WTC11 (cell line): ENCODE measurements around the gene IL1B. TPM values are rescaled to one million over a fixed set of nuclear protein-coding genes. Genes with fewer than 3 reads are reported as not detected.

Experiments
- ATAC-seq: fragments of 200-7000 bp; cut with Tn5 transposase; 2 replicates; pipeline ENCODE4 v1.10.0; 2021; ENCODE audit warnings: mild to moderate bottlenecking, moderate library complexity
- Bru-seq: library from RNA; stranded (reverse); fragments of 400-500 nt; gene quantifications from one replicate; lab custom pipeline; 2021; lab: Mats Ljungman, UMichigan
- CTCF ChIA-PET: fragments of 300-600 bp; sonication (Branson Sonifier 250); formaldehyde crosslinking; loops from one replicate; lab custom pipeline; 2021; ENCODE audit warnings: antibody characterized with exemption; lab: Charles Lee
- POLR2A ChIA-PET: fragments of 350-600 bp; sonication (Branson Sonifier 250); formaldehyde crosslinking; loops from one replicate; lab custom pipeline; 2021; ENCODE audit warnings: antibody characterized with exemption; lab: Charles Lee
- DNase-seq: peaks from one replicate; pipeline ENCODE4 v3.0.0; 2021; ENCODE audit warnings: low spot score
- H3K27ac Mint-ChIP-seq: 2 replicates; pipeline ENCODE4 v1.8.0; 2021; ENCODE audit warnings: mixed read lengths
- H3K27me3 Mint-ChIP-seq: 2 replicates; pipeline ENCODE4 v1.8.0; 2021; ENCODE audit warnings: low read depth, mild to moderate bottlenecking, moderate library complexity, mixed read lengths
- H3K36me3 Mint-ChIP-seq: 2 replicates; pipeline ENCODE4 v1.8.0; 2021; ENCODE audit warnings: mixed read lengths
- H3K4me1 Mint-ChIP-seq: 2 replicates; pipeline ENCODE4 v1.8.0; 2022; ENCODE audit warnings: mixed read lengths
- H3K4me3 Mint-ChIP-seq: 2 replicates; pipeline ENCODE4 v1.8.0; 2021; ENCODE audit warnings: mild to moderate bottlenecking, moderate library complexity, mixed read lengths
- H3K9me3 Mint-ChIP-seq: 2 replicates; pipeline ENCODE4 v1.8.0; 2021; ENCODE audit warnings: mixed read lengths
- AFF4 ChIP-seq: sonication (generic); formaldehyde crosslinking; IDR thresholded peaks from 2 replicates; pipeline ENCODE4 v1.8.1; 2023; ENCODE audit warnings: mild to moderate bottlenecking, missing genetic modification reagents, borderline replicate concordance
- CBFB ChIP-seq: sonication (generic); formaldehyde crosslinking; IDR thresholded peaks from 2 replicates; pipeline ENCODE4 v1.8.1; 2022; ENCODE audit warnings: mild to moderate bottlenecking, low read depth, missing genetic modification reagents
- CTCF ChIP-seq: fragments of 200-600 bp; IDR thresholded peaks from 2 replicates; pipeline ENCODE4 v1.8.0; 2022; ENCODE audit warnings: antibody characterized with exemption
- E2F5 ChIP-seq: sonication (generic); formaldehyde crosslinking; IDR thresholded peaks from 2 replicates; pipeline ENCODE4 v1.8.1; 2022; ENCODE audit warnings: mild to moderate bottlenecking, moderate library complexity, missing genetic modification reagents
- ERG ChIP-seq: fragments of 250-450 bp; sonication (Bioruptor Pico); IDR thresholded peaks from 2 replicates; pipeline ENCODE4 v1.8.0; 2021; ENCODE audit warnings: mild to moderate bottlenecking
- NFATC4 ChIP-seq: fragments of 250-450 bp; sonication (Bioruptor Pico); IDR thresholded peaks from 2 replicates; pipeline ENCODE4 v1.9.0; 2021; ENCODE audit warnings: mild to moderate bottlenecking
- NR1H2 ChIP-seq: sonication (generic); formaldehyde crosslinking; IDR thresholded peaks from 2 replicates; pipeline ENCODE4 v1.9.0; 2021; ENCODE audit warnings: mild to moderate bottlenecking, moderate library complexity, missing genetic modification reagents
- NR2C2 ChIP-seq: sonication (generic); formaldehyde crosslinking; IDR thresholded peaks from 2 replicates; pipeline ENCODE4 v1.8.0; 2022; ENCODE audit warnings: mild to moderate bottlenecking, missing genetic modification reagents
- PRDM15 ChIP-seq: sonication (generic); formaldehyde crosslinking; IDR thresholded peaks from 2 replicates; pipeline ENCODE4 v1.8.0; 2022; ENCODE audit warnings: missing genetic modification reagents
- RELA ChIP-seq: sonication (generic); formaldehyde crosslinking; IDR thresholded peaks from 2 replicates; pipeline ENCODE4 v1.8.1; 2022; ENCODE audit warnings: missing genetic modification reagents, mild to moderate bottlenecking, borderline replicate concordance
- SMAD4 ChIP-seq: sonication (generic); formaldehyde crosslinking; IDR thresholded peaks from 2 replicates; pipeline ENCODE4 v1.8.0; 2022; ENCODE audit warnings: mild to moderate bottlenecking, missing genetic modification reagents
- TP53 ChIP-seq: sonication (generic); formaldehyde crosslinking; IDR thresholded peaks from 2 replicates; pipeline ENCODE4 v1.8.1; 2023; ENCODE audit warnings: mild to moderate bottlenecking, missing genetic modification reagents
- ZMAT4 ChIP-seq: fragments of 250-450 bp; sonication (Bioruptor Pico); IDR thresholded peaks from 2 replicates; pipeline ENCODE4 v1.9.0; 2021; ENCODE audit warnings: mild to moderate bottlenecking
- ZNF232 ChIP-seq: sonication (generic); formaldehyde crosslinking; IDR thresholded peaks from 2 replicates; pipeline ENCODE4 v1.8.0; 2022; ENCODE audit warnings: mild to moderate bottlenecking, missing genetic modification reagents
- ZNF281 ChIP-seq: sonication (generic); formaldehyde crosslinking; IDR thresholded peaks from 2 replicates; pipeline ENCODE4 v1.8.0; 2023; ENCODE audit warnings: mild to moderate bottlenecking, missing genetic modification reagents
- ZNF317 ChIP-seq: sonication (generic); formaldehyde crosslinking; IDR thresholded peaks from 2 replicates; pipeline ENCODE4 v1.8.1; 2023; ENCODE audit warnings: low read depth, mild to moderate bottlenecking, moderate library complexity, missing genetic modification reagents, borderline replicate concordance
- ZNF532 ChIP-seq: fragments of 250-450 bp; sonication (Bioruptor Pico); IDR thresholded peaks from 2 replicates; pipeline ENCODE4 v1.9.0; 2021; ENCODE audit warnings: mild to moderate bottlenecking, borderline replicate concordance
- long read RNA-seq, 3 experiments: library from RNA in 1 of 3; library from capped mRNA in 1 of 3; library from polyadenylated mRNA in 1 of 3; unstranded in 2 of 3; stranded (forward) in 1 of 3; transcript quantifications; one replicate each; pipeline ENCODE4 v2.0.0, GENCODE V29; 2021
- total RNA-seq: library from RNA; stranded (reverse); gene quantifications from 3 replicates; pipeline ENCODE4 v1.2.3, GENCODE V29; 2021

IL1B gene
- total RNA-seq (not detected in 3 replicates), Bru-seq, nascent RNA (not detected)
- long read RNA-seq, experiment 1 = 0 reads
- long read RNA-seq, experiment 2 = 0 reads
- long read RNA-seq, experiment 3 = 0 reads

- Mint-ChIP-seq H3K4me3 (no peak within 1 kb of the TSS), H3K27me3 (peaks cover 15% of the 10 kb centered on the region), H3K27ac (no peak within 1 kb of the TSS), H3K4me1 (peaks cover 22% of the 10 kb centered on the region), H3K36me3 (no peaks in the 10 kb centered on the region), H3K9me3 (no peaks in the 10 kb centered on the region)
- TF ChIP-seq NR1H2 (CRISPR knock-in tag) (no peak), AFF4 (CRISPR knock-in tag) (no peak), ZNF281 (CRISPR knock-in tag) (no peak), E2F5 (CRISPR knock-in tag) (no peak), ZMAT4 (CRISPR knock-in tag) (no peak), ERG (no peak), NR2C2 (CRISPR knock-in tag) (no peak), TP53 (no peak), ZNF232 (CRISPR knock-in tag) (no peak), CTCF (no peak), ZNF317 (CRISPR knock-in tag) (no peak), ZNF532 (CRISPR knock-in tag) (no peak), SMAD4 (CRISPR knock-in tag) (no peak), NFATC4 (CRISPR knock-in tag) (no peak), CBFB (CRISPR knock-in tag) (no peak), RELA (no peak), PRDM15 (CRISPR knock-in tag) (no peak)
- ATAC-seq (no peak), DNase-seq (no peak)
- CTCF ChIA-PET = no interaction called here
- POLR2A ChIA-PET = no interaction called here
Observed at GRCh38 chr2:112836695-112837117, at the start of gene IL1B. Gene IL1B (minus strand): TSS chr2:112836779. CDS start chr2:112836229, 550 bp downstream.
